GM21717 (cell line): ENCODE results near the gene PRMT1.
"Not testable (repeated sequence)": the region's sequence is repeated elsewhere in the genome, so short reads cannot be mapped to it uniquely, and the experiment has no call there.

Experiments
- ATAC-seq: cut with Tn5 transposase; IDR thresholded peaks from one replicate; pipeline ENCODE4 v1.9.1; 2021; ENCODE audit warnings: mild to moderate bottlenecking, moderate library complexity; ENCODE audit not compliant: unreplicated experiment

The PRMT1 gene

GRCh38 chr19:49677231-49677900 is at the start of gene PRMT1:
PRMT1 (plus strand) TSS chr19:49677271; CDS start chr19:49677281, 10 bp downstream.
- ATAC-seq = peak; percentile 2

DNA sequence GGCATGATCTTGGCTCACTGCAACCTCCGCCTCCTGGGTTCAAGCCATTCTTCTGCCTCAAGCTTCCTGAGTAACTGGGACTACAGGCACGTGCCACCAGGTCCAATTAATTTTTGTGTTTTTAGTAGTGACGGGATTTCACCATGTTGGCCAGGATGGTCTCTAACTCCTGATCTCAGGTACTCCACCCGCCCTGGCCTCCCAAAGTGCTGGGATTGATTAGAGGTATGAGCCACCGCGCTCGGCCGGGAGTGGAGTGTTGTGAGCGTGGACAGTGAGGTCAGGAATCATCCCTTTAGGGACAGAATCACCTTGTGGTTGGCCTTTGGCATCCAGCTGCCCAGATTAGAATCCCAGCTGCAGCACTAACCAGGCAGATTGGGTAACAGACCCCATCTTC is 47.4 kb upstream of the PRMT1 start:
- ATAC-seq = no peak

DNA sequence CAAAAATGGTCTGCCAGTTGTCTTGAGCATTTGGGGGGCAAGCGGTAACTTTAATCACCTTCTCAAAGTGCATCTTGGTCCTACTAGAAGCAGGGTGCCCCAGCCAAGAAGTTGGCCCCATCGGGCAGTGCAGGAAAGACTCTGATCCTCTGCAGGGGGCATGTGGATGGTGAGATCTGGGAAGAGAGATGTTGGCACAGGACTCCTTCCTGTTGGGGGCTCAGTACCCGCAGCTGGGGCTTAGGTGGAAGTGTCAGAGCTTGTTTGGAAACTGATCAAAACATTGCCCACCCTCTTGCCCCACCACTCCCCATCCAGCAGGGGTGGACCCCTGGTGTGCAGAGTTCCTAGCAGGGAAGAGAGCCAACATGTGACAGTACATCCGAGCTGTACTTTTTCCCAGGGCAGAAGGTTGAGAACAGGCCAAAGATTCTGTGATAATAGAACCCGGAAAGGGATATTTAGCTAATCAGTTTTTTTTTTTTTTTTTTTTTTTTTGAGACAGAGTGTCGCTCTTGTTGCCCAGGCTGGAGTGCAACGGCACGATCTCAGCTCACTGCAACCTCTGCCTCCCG is 46.0 kb upstream of the PRMT1 start:
- ATAC-seq = no peak

GRCh38 chr19:49631610-49632192 is 45.4 kb upstream of the PRMT1 start:
- no peak for ATAC-seq

GRCh38 chr19:49632576-49632975 is 44.5 kb upstream of the PRMT1 start:
- ATAC-seq = no peak

DNA sequence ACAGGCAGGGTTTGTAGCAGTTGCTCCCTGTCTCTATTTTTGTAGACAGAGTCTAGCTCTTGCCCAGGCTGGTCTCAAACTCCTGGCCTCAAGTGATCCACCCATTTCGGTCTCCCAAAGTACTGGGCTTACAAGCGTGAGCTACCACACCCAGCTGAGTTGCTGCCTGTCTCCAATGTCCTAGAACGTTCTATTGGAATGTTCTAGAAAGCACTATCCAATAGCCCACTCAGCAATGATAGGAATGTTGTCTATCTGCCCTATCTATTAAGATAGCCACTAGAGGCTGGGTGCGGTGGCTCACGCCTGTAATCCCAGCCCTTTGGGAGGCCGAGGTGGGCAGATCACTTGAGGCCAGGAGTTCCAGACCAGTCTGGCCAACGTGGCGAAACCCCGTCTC is 43.8 kb upstream of the PRMT1 start:
- not testable (repeated sequence) for ATAC-seq

- ATAC-seq = no peak
Observed at GRCh38 chr19:49635530-49636232, 41.4 kb upstream of the PRMT1 start.

GRCh38 chr19:49636233-49636932 is 40.7 kb upstream of the PRMT1 start:
- no peak for ATAC-seq

DNA sequence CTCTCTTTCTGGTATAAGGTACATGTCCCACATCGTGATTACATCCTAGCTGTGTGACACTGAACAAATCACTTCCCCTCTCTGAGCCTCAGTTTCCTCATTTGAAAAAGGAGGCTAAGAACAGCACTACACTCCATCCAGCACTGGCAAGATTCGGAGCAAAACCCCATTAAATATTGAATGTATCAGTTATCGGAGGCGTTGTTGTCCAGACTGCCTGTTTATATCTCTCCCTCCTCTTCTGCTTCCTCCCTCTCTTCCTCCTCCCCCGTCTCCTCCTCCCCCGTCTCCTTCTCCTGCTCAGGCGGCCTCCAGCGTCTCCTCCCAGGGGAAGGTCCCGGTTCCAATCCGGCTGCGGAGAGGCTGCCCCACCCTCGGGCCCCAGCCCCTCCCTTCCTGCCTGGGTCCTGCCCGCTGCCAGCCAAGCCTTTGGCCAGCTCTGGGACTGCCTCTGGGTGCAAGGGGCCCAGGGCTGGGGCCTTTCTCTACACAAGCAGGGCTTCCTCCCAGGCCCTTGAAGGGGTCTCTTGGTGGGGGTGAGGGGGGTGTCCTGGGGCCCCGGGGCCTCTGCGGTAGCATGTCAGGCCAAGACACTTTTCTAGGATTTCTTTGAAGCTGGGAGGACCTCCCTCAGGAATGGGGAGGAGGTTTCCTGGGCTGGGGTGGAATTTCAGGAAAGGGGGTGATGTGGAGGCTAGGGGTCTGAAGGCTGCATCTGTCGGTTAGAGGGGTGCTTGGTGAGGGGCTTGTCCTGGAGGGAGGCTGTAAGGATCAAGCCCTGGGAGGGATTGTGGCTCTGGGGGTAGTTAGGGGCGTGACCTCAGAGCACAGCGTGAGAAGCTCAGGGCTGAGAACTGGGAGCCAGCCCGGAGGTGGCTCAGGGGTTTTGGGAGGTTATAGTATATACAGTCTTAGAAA is 39.0 kb upstream of the PRMT1 start:
- ATAC-seq = no peak

DNA sequence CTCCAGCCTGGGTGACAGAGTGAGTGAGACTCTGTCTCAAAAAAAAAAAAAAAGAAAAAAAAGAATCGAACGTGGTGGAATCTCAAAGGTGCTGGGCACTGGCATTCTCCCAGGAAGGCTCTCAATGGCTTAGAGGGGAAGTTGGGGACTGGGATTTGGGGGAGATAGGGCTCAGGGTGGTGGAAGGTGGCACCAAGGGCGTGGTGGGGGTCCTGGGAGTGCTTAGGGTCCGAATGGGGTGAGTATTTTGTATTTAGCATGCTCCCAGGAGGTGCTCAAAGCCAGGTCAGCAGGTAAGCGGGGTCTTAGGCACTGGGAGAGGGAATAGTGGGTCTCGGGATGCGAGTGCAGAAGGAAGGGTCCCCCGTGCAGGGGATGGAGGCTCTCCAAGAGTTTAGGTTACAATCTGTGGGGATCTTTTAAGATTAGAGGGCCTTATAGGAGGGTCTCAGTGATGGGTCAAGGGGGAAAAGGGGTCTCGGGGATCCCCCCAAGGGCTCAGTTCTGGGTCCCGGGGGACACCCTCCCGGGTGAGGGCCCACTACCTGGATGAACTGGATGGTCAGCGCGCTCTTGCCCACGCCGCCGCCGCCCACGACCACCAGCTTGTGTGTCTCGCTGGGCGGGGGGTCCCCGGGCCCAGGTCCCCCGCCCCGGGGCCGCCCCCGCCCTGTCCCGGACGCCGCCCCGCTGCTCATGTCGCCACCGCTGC is 37.5 kb upstream of the PRMT1 start:
- no peak for ATAC-seq

DNA sequence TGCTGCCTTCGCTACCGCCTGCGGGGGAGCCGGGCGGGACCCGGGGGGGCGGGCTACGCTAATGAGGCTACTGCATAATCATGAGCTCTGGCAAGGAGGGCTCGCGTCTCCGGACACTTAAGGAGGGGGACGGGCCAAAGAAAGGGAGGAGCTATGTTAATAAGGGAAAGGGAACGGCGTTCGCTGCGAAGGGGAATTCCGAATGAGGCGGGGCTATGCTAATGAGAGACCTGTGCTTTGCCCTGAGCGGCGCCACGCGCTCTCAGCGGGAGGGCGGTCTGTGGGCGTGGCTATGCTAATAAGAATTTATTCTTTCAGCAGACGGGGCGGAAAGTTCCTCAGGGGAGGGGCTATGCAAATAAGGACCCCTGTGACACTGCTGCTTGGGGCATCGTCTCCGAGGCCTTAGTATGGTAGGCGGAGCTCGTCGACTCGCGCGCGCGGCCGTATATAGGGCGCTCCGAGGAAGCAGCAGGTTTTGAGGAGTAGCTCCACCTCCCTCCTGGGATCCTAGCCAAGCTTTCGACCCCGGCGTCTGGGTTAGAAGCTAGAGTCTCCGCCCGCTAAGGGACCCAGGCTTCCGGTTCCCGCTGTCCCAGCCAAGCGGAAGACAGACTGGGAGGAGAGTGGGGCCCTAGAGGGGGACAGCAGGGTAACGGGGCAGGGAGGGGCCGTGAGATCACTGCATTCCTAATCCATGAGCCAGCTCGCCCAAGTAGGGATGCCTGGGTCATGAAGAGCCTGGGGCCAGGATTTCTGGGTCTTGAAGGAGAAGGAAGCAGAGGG is 36.8 kb upstream of the PRMT1 start, which contains the start of gene RRAS:
RRAS (minus strand) TSS at position 31 of the 786 bp plus-strand sequence. CDS start 45 bp downstream, outside the sequence.
- ATAC-seq = peak; percentile 56

GRCh38 chr19:49641688-49642491 is 35.2 kb upstream of the PRMT1 start, which contains the start of gene SCAF1:
SCAF1 (plus strand) TSS chr19:49642209; CDS start chr19:49645027, 2,818 bp downstream.
- peak; percentile 46 for ATAC-seq

DNA sequence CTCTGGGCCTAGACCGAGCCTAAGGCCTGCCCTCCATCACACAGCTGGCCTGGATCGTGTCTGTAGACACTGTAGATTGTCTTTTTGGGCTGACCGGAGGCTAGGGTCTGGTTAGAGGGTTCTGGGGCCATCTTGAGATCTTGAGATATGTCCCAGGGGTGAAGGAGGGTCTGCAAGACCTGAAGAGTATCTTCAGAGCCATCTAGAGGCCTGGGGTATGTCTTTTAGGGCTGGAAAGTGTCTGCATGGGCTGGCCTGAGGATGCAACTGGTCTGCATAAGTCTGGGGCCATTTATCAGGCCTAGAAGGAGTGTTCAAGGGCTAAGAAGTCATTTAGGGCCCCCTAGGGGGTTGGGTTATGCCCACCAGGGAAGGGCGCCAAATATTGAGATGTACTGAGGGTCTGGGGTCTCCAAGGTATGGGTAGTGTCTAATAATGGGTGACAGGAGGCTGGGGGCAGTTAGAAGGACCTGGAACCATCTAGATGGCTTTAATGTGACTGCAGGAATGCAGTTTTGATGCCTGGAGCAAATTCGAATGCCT is 34.5 kb upstream of the PRMT1 start:
- no peak for ATAC-seq

DNA sequence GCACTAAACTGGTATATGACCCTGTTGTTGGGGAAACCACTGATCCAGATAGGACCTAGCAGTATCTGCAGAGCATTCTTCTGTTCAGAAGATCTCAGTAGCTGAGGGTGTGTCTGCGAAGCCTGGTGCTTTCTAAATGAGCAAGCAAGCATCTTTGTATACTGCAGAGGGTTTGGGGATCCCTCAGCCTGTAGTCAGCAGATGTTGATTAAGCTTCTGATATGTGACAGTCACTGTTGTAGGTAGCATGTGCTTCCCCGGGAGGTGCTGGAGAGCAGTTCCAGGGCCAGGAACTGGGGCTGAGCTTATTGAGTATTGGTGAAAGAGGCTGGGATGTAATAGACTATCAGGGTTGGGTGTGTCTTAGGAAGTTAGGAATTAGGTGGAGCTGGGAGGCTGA is 33.6 kb upstream of the PRMT1 start:
- ATAC-seq = no peak

GRCh38 chr19:49645592-49645991 is 31.5 kb upstream of the PRMT1 start:
- no peak for ATAC-seq

DNA sequence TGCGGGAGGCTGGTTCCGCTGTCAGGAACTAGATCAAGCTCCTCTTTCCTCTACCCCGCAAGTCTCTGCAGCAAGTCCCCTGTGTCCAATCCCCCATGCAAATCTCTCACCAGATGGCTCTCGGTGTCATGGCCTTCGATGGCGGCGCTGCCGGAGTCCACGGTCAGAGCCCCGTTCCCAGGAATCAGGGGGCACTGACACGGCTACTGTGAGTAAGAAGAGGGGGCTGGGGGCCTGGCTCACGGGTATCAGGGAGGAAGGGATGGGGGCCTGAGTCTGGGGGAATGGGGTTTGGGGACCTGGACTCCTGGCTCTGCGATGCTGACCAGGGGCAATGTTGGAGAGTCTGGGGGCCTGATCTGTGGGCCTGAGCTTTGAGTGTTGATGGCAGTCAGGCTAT is 31.1 kb upstream of the PRMT1 start:
- ATAC-seq = no peak

- ATAC-seq = no peak
Observed at GRCh38 chr19:49646586-49646985, 30.5 kb upstream of the PRMT1 start.
